SW480 (cell line): ENCODE data around the gene CCDC178.
"Not testable (repeated sequence)": the region's sequence is repeated elsewhere in the genome, so short reads cannot be mapped to it uniquely, and the experiment has no call there.

Experiments used
- DNase-seq: peaks from one replicate; pipeline ENCODE4 v3.0.0-alpha.2; 2016; ENCODE audit warnings: low spot score

The CCDC178 gene

GRCh38 chr18:32983721-32984120, 456.8 kb downstream of the CCDC178 start:
- DNase-seq = no peak

GRCh38 chr18:32980896-32981295, 459.6 kb downstream of the CCDC178 start:
- no peak for DNase-seq

- no peak for DNase-seq
Measured at GRCh38 chr18:32975501-32975900, 465.0 kb downstream of the CCDC178 start.

DNA sequence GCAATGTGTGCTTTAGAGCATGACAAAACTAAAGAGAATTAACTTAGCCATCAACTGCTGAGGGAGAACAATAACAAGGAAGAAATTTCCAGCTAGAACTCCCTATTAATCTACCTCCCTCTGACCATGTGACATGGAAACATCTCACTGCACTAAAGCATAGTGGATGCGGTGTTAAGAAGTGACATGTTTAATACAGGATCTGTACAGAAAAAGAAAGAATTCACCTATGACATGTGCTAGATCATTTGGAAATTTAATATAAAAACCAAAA, 465.4 kb downstream of the CCDC178 start:
- no peak for DNase-seq

DNA sequence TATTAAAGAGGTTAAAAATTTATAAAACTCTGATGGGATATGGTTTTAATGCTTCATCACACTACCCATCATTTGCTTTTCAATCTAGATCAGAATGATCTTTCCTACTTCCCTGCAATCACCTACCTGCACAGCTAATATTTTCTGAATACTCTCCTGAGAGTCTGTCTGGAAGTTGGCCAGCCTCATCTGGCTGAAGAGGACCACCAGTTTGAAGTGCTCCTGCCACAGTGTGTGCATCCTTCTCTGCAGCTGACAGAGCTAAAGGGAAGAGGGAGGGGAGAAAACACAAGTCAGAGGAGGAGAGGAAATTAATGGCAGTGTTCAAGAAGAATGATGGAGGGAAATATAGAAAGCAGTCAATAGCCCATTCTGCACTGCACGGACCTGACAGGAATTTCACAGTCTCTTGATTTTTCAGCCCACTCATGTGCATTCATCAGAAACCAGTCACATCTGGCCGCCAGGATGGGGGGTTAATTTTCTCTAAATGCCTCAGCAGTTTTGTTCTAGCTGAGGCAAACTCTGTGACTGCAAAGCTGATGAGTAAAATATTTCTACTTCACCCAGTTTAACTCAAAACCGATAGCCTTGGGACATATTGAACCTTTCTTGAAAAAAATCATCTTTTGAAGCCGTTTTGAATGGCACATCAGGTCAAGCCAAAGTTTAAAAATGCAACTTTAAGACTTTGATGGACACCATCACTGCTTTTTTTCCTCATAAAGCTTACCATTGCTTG, 465.9 kb downstream of the CCDC178 start:
- no peak for DNase-seq

DNA sequence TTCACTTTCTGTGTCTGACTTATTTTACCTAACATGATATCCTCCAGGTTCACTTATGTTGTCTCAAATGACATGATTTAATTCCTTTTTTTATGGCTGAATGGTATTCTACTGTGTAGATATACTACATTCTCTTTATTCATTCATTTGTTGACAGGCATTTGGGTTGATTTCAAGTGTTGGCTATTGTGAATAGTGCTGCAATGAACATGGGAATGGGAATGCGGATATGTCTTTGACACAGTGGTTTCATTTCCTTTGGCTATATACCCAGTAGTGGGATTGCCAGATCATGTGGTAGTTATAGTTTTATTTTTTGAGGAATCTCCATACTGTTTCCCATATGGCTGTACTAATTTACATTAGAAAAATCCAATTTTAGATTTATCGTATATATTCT, 472.3 kb downstream of the CCDC178 start:
- no peak for DNase-seq

- DNase-seq = no peak
Measured at GRCh38 chr18:32966141-32966540, 474.4 kb downstream of the CCDC178 start.

DNA sequence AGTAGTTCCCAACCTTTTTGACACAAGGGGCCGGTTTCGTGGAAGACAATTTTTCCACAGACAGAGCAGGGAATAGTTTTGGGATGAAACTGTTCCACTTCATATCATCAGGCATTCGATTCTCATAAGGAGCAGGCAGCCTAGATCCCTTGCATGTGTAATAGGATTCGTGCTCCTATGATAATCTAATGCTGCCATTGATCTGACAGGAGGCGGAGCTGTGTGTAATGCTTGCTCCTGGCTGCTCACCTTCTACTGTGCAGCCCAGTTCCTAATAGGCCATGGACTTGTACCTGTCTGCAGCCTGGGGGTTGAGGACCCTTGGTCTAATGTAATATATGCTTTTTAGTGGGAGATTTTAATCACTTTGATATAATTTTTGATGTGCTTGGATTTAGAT, 479.0 kb downstream of the CCDC178 start:
- DNase-seq = no peak

DNA sequence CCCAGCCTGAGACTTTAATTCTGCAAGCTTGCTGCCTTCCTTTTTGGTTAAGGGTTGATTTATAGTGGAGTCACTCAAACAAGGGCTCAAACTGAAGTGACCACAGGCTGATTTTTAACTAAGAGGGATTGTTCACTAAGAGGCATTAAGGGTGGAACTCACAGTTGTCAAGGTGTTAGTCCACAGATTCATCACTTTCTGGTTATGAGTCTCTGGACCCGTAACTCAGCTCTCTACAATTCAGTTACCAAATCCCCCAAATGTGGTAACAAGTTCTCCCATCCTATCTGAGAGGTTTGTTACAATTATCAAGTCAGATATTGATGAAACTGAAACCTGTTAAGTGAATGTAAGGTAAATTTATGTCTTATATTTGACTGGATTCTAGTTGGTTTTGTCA, 481.8 kb downstream of the CCDC178 start:
- no peak for DNase-seq

- no peak for DNase-seq
Measured at GRCh38 chr18:32956591-32957315, 483.8 kb downstream of the CCDC178 start.

GRCh38 chr18:32952318-32952717, 488.2 kb downstream of the CCDC178 start:
- DNase-seq = not testable (repeated sequence)

- no peak for DNase-seq
Measured at GRCh38 chr18:32937597-32937996, 502.9 kb downstream of the CCDC178 start.

- no peak for DNase-seq
Measured at GRCh38 chr18:32937066-32937465, 503.5 kb downstream of the CCDC178 start.

GRCh38 chr18:32934201-32934600, 506.3 kb downstream of the CCDC178 start:
- DNase-seq = no peak

DNA sequence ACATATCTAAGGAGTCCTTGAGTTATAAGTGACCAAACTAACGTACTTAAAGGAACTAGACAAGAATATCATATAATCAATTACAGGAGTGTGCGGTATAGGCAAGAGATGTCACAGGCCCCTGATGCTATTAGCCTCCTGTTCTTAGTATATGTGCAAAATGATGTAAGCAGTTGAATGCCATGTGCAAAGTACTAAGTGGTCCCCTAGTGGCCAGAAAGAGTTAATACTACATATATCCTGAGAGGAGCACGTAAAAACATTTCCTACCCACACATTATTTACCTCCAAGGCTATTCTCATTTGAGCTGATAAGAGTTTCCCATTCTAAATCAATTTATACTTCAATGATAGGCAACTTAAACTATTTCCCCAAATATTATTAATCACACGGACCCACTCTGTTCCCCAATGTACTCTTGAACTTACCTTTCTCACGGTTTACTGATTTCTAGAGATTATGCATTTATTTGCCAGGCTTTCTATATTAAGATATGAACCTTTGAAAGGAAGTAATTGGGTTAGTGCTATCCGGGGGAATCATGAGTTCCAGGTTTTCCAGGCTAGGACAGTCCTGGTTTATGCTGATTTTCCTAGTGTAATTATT, 509.7 kb downstream of the CCDC178 start:
- DNase-seq = peak; percentile 69

GRCh38 chr18:32929213-32929612, 511.3 kb downstream of the CCDC178 start:
- DNase-seq = no peak

- no peak for DNase-seq
Measured at GRCh38 chr18:32922951-32923430, 517.5 kb downstream of the CCDC178 start.

DNA sequence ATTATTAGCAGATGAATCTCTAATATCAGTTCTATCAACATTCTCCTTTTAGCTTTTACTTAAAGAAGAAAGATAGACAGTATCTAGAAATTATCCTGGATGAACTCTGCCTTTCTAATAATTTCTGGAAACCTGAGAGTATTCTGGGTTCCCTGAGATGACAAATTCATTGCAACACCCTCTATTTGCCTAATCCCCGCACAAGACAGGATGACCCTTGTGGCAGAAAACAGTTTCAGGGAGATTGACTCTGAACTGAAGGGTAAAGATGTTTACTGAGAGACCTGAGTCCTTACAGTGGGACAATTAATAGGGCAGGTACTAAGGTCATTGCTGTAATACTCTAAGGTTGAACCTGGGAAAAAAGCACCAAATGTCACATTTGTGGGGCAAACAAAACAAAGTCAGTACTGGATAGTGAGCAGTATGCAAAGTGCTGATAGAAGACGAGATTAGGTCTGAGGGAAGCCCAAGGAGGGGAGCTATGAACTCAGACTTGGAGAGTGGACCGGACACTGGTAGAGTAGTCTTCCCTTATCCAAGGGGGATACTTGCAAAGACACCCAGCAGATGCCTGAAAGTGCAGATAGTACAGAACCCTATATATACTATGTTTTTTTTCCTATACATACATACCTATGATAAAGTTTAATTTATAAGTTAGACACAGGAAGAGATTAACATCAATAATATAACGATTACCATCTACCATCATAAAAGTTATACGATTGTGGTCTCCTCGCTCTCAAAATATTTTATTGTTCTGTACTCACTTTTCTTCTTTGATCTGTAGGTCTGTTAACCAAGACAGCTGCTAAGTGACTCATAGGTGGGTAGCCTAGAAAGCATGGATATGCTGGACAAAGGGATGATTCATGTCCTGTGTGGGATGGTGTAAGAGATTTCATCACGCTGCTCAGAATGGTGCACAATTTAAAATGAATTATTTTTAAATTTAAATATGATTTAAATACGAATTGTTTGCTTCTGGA, 519.4 kb downstream of the CCDC178 start:
- peak; percentile 96 for DNase-seq

GRCh38 chr18:32919799-32920198, 520.7 kb downstream of the CCDC178 start:
- DNase-seq = peak; percentile 65

GRCh38 chr18:32918692-32919250, 521.8 kb downstream of the CCDC178 start:
- no peak for DNase-seq

GRCh38 chr18:32915516-32915915, 525.0 kb downstream of the CCDC178 start:
- DNase-seq = no peak
